Hematopoietic multipotent progenitor cell treated with erythropoietin and hydrocortisone succinate and interleukin-3 and kit ligand, for 8 days (in vitro differentiated cells): Measurements from ENCODE around the gene PSTPIP1.

ENCODE experiments used
- DNase-seq: peaks from one replicate; pipeline ENCODE4 v3.0.0-alpha.2; 2015

PSTPIP1 gene

GRCh38 chr15:77046704-77047412, 51.9 kb downstream of the PSTPIP1 start:
- no peak for DNase-seq

DNA sequence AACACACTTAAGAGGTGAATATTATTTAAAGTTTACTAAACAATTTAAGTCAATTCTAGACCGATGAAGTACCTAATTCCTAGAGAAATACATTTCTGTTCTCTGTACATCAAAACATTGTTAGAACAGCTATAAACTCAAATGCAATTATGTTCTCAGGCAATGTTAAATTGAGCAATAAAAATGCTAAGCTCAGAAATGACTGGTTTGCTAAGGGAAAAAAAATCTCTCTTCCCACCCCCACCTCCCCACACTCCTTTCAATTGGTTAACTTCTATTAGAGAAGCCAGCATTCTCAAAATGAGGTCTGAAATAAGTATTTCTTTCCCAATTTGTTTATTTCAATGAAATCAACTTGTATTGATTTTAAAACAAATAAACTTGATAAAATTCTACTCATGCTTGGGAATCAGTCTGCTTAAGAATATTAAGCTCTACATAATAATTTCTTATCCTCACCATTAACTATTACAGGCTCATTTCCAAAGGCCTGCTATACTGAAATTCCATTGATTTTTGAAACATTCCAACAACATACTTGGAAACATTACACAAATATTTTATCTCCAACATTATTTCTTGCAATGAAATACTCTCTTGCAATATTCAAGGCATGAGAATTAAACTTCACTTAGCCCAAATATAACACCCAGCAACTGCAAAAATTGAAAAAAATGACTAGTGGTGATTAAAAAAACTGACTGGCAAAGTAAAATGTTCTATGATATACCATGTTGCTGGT, 53.4 kb downstream of the PSTPIP1 start:
- DNase-seq: no peak

DNA sequence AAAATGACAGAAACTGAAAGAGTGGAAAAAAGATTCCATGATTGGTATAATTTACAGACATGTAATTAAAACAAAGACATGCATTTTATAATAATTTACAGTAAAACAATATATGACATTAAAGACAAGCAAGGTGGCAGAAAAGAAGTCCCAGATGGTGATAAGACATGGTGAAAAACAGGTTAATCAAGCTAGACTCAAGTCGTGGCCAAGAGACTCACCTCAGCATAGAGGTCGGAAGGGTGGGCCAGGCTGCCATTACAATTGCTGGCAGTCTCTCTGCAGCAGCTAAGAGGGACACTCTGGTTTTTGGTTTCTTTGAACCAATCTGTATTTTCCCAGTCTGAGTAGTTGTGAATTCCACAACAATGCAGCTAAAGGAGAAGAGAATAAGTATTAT, 57.6 kb downstream of the PSTPIP1 start:
- DNase-seq: no peak

DNA sequence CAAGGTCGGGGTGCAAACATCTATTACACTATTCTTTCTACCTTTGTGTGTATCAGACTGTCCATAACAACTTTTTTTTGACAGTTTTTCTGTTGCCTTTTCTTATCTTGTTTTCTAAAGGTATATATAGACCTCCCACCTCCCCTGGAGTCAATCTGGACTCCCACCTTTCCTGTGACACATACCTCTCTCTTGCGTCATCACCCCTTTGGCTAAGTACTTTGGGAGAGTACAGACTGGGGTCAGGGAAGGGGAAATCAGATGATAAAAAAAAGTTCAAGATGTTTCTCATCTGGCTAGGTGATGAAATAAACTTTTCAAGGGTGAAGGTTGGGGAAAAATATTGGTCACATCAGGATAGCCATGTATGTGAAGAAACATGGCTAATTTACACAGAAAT, 58.8 kb downstream of the PSTPIP1 start:
- no peak for DNase-seq

- no peak for DNase-seq
These were observed 62.1 kb downstream of the PSTPIP1 start for GRCh38 chr15:77057072-77057471.

GRCh38 chr15:77057685-77058084, 62.8 kb downstream of the PSTPIP1 start:
- DNase-seq: no peak

GRCh38 chr15:77058468-77058867, 63.5 kb downstream of the PSTPIP1 start:
- DNase-seq: no peak

DNA sequence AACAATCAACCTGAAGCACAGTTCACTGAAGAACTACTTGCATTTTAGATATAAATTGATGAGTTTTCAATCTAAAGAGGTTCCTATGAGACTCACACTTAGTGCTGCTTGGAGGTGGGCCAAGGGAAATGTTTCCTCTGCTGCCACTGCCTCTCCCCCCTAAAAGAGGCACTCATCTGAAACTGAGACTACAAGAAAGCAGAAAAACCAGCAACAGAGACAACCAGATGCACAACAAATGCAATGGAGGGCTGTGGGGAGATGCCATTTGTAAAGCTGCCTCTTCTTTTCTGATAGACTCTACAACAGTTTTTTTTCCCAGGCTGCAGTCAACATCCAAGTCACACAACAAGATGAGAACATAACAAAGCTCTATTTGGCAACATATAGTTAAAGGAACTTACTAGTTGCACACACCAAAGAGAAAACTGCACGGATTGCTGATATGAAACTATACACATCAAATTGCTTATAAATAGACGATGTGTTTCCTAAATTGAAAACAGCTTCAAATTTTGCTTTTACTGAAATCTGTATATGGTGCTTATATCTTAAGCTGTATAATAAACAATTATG, 64.9 kb downstream of the PSTPIP1 start:
- DNase-seq: no peak

DNA sequence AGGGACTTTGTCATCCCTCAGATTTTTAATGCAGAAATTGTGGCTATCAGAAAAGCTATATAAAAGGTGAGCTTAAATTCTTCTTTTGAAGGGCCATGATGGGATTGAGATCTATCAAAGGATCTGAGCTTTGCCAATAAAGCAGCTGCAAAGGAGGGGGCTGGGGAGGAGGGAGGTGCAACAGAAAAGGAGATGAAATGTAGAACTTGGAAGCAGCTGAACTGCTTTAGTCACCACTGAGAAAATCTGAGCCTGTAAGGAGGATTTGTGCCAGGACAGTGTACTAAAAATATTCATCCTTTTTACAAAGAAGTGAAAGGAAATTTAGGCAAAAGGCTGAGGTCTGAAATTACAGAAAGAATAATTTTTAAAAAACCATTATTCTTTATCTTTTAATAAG, 65.6 kb downstream of the PSTPIP1 start:
- DNase-seq: no peak

DNA sequence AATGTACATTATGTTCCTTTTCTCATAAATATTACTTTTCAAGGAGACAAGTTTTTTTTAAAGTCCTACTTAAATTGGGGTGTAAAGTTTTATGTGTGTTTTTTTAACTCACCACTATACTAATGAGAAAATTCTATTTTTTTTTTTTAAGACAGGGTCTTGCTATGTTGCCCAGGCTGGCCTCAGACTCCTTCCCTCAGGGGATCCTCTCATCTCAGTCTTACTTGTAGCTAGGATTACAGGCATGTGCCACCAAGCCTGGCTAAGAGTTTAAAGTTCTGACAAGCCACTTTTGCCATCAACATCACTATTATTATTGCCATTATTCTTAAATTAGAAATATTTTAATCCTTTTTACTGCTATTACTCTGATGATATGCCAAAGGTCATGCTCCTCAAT, 68.3 kb downstream of the PSTPIP1 start:
- DNase-seq: no peak

- DNase-seq: no peak
These were observed 69.1 kb downstream of the PSTPIP1 start for GRCh38 chr15:77064063-77064462.

- DNase-seq: no peak
These were observed 69.8 kb downstream of the PSTPIP1 start for GRCh38 chr15:77064539-77065308.

DNA sequence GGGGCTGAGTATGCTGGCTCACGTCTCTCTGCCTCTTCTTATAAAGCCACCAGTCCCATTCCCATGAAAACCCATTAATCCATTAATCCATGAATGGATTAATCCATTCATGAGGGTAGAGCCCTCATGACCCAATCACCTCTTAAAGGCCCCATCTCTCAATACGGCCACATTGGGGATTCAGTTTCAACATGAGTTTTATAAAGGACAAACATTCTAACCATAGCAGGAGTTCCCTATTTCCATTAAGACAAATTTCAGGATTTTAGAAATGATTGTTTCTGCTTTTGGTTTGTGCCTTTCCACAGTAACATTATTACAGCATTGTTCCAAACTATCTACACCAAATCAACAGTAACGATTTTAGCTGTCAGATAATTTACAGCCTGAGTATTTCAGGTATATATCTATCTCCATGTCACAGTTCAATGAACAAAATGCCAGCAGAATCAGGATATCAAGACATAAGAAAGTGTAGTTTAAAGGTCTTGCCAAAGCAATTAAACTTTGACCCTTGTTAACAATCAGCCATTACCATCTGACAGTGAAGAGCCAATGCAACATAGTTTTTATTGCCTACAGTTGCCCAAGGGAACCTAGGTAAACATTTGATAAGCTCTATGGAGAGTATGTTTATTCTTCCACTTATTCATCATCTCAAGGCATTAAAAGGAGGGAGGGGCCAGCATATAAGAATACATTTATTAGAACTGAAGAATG, 72.2 kb downstream of the PSTPIP1 start:
- DNase-seq: peak; percentile 12

DNA sequence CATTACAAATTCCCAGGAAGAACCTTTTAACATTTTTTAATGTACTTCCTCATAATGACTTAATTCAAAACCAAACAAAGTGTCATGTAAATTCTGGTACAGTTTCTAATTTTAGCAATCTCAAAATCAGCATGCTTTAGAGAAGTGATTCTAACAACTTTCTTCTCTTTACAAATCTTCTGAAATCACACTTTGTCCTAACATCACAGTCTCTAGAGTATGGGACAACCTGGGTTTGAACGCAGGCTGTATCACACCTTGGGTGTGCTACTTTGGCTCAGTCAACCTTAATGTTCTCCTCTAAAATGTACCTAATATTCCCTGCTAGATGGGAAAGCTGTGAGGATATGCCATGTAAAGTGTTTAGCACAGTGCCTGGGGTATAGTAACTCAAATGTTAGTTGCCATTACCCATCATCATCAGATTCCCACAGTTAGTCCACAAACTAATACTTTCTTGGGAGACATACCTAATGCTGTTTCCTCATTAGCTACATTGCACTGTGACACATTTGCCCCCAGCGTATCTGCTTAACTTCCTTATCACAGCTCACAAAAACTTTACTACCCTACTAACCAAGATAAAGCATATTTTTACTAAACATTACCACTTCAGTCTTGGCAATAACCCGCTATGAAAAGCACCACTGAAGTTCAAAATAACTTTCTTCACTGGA, 72.9 kb downstream of the PSTPIP1 start:
- DNase-seq: peak; percentile 22

DNA sequence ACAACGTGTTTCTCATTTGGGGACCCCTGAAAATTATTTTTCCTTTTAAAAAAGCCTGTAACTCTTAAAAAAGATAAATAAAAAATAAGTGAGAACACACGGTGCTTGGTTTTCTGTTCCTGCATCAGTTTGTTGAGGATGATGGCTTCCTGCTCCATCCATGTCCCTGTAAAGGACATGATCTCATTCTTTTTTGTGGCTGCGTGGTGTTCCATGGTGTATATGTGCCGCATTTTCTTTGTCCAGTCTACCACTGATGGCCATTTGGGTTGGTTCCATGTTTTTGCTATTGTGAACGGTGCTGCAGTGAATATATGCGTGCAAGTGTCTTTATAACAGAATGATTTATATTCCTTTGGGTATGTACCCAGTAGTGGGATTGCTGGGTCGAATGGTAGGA, 73.7 kb downstream of the PSTPIP1 start:
- DNase-seq: no peak

DNA sequence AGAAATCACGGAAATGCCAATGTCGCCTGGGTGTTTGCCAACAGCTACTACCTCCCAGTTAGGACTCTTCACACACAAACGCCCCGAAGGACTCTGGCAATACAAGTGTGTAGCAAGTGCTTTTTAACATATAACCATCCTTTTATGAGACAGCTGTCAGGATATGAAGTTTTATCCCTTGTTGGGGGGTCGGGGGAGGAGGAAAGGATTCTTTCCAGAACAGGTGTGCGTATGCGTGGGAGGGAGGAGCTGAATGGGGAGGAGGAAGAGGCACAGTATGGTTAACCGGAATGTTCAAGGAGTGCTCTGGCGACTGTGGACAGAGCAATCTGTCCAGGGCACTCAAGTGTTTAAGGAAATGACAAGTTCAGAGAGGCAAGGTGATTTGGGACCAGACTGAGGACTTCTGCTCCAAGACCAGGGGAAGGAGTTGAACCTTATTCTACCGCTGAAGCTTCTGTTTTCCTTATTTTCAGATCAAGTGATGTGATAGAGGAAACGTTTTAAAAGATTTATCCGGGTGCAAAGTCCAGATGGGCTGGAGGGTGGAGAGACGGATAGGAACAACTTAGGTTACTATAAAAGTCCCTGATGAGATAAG, 74.7 kb downstream of the PSTPIP1 start:
- DNase-seq: peak; percentile 17

- peak; percentile 16 for DNase-seq
These were observed 75.2 kb downstream of the PSTPIP1 start for GRCh38 chr15:77070180-77070494.

- DNase-seq: peak; percentile 90
These were observed 75.8 kb downstream of the PSTPIP1 start, which contains the start of gene TSPAN3 for GRCh38 chr15:77070495-77071304. Gene TSPAN3 (minus strand): TSS chr15:77071109. CDS start chr15:77070954, 155 bp downstream.

DNA sequence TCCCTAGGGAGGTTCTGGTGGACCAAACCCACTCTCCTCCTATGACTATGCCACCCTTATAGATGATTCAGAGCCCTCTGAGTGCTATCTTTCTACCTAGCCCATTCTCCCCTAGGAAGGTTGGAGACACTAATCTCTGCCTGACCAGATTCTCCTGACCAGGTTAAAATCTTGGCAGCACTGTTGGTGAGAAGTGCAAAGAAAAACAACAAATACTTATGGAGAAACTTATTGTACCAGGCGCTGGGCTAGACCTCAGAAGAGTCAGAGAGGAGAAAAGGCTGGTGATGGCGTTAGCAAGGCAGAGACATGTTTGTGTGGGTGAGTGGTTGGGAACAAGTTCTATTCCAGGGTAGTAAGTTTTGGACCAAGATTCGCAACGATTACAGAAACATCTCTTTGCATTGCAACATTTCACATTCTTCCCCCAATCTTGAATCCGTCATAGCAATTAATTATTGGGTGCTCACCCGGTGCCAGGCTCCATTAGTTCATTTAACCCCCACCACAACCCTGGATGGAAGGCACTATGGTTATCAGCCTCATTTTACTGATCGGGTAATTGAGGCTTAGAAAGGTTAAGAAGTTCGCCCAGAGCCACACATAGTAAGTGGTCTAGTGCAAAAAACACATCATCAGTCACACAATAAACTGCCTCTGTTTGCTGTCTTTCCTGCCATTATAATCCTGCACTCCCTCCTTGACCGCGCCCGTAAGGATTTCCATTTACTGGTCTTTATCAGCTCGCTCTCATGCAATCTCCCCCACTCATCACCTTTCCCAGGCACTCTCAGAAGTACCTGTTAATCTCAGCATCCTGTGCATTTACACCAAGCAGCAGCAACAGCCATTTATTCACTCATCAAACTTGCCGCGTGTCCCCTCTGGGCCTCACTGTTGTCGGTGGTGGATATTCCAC, 76.6 kb downstream of the PSTPIP1 start:
- DNase-seq: no peak

- no peak for DNase-seq
These were observed 79.4 kb downstream of the PSTPIP1 start for GRCh38 chr15:77074350-77074749.
